Kidney (tissue), 14 donors: ENCODE data around the gene RNF182. TPM values are rescaled to one million over a fixed set of nuclear protein-coding genes. Genes with fewer than 3 reads are reported as not detected.

Experiments
- DNase-seq, 5 donors: peaks; one replicate each; pipeline ENCODE4 v3.0.0-alpha.2; 2013 to 2020
- FAIRE-seq: peaks from 2 replicates; lab custom pipeline; 2012; peaks lifted over from hg19 to GRCh38; lab: Jason Lieb, UNC
- H3K27ac ChIP-seq, 2 donors: one replicate each; pipeline ENCODE4 v1.7.0; 2013; ENCODE audit warnings: low read depth in 2 of 2, low read length in 2 of 2, inconsistent platforms in 1 of 2
- H3K27me3 ChIP-seq: one replicate; pipeline ENCODE4 v1.7.1; 2013; ENCODE audit warnings: low read length, inconsistent platforms; ENCODE audit not compliant: control insufficient read depth, insufficient read depth
- H3K36me3 ChIP-seq, 3 donors: one replicate each; pipeline versions ENCODE4 v1.7.0 to v1.7.1; 2013; ENCODE audit warnings: low read length in 3 of 3, control low read depth in 1 of 3, inconsistent platforms in 1 of 3; ENCODE audit not compliant: insufficient read depth in 3 of 3, control insufficient read depth in 2 of 3
- H3K4me1 ChIP-seq, 3 donors: one replicate each; pipeline versions ENCODE4 v1.7.0 to v1.7.1; 2013; ENCODE audit warnings: low read length in 3 of 3, inconsistent platforms in 1 of 3, low read depth in 1 of 3; ENCODE audit not compliant: control insufficient read depth in 2 of 3, insufficient read depth in 2 of 3
- H3K4me3 ChIP-seq, 3 donors: one replicate each; pipeline versions ENCODE4 v1.7.0 to v1.8.1; 2013; ENCODE audit warnings: low read length in 3 of 3, control low read depth in 1 of 3, inconsistent platforms in 1 of 3
- H3K9ac ChIP-seq, 3 donors: one replicate each; pipeline versions ENCODE4 v1.7.0 to v1.7.1; 2013; ENCODE audit warnings: low read length in 3 of 3, control low read depth in 1 of 3, inconsistent platforms in 1 of 3
- H3K9me3 ChIP-seq, 3 donors: one replicate each; pipeline versions ENCODE4 v1.7.0 to v1.7.1; 2013; ENCODE audit warnings: low read length in 3 of 3, control low read depth in 1 of 3, inconsistent platforms in 1 of 3; ENCODE audit not compliant: control insufficient read depth in 2 of 3, insufficient read depth in 1 of 3
- CTCF ChIP-seq: IDR thresholded peaks from 3 replicates; pipeline ENCODE4 v1.5.1; 2012; ENCODE audit warnings: mild to moderate bottlenecking, moderate library complexity, borderline replicate concordance; ENCODE audit not compliant: insufficient read depth; ENCODE audit errors: extremely low read depth
- intact Hi-C: fragments of 100-400 bp; cut with DNase I; formaldehyde crosslinking; loops from one replicate; pipeline ENCODE4 v1.11.1; 2022
- polyA plus RNA-seq: library from polyadenylated mRNA; stranded (reverse); fragments of 350-450 nt; fragmentation: Illumina TruSeq; extraction: RNeasy Lipid Tissue Mini Kit (QIAGEN cat#74804); gene quantifications from one replicate; pipeline ENCODE4 v1.2.3, GENCODE V29; 2014; ENCODE audit warnings: low read depth, low replicate concordance; ENCODE audit not compliant: insufficient read depth
- total RNA-seq: library from RNA; stranded (reverse); fragmentation: NEBNext Ultra II Directional; extraction: Animal tissue kit (Norgen Biotek cat#: 25700); gene quantifications from one replicate; pipeline ENCODE4 v1.2.1, GENCODE V29; 2021
- donor health status: control.
- donor health status: control.
- donor health status: control.
- donor health status: control.
- donor health status: control.
- donor health status: DM: yes; HTN: yes; CAD: no.
- donor health status: Normal renal cell carcinoma (clear cell type).

Gene RNF182
- total and polyA plus RNA-seq, 2 donors from 2014 or later: 0.90 to 3.9 TPM

DNA sequence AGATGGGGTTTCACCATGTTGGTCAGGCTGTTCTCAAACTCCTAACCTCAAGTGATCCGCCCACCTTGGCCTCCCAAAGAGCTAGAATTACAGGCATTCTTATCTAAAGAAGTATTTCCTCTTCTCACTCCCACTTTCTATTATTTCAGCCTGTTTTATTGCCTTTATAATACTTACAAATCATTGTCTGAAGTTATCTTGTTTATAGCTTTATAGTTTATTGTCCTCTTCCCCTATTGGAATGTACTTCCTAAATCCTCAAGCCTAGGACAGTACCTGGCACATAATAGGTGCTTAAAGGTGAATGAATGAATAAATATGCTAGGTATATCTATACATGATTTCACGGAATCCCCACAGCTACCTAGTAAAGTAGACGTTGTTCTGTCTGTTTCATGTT lies 37.8 kb upstream of the RNF182 start:
- Histone ChIP-seq H3K9ac (no peak overlapping the region), H3K36me3 (no peaks in the 10 kb centered on the region), H3K9me3 (no peaks in the 10 kb centered on the region), H3K4me3 (no peak overlapping the region), H3K27me3 (no peaks in the 10 kb centered on the region), H3K4me1 (no peaks in the 10 kb centered on the region), H3K27ac (no peak overlapping the region)
- FAIRE-seq: no peak
- TF ChIP-seq CTCF: no peak
- intact Hi-C loops: no loop called here
- no peak for DNase-seq

DNA sequence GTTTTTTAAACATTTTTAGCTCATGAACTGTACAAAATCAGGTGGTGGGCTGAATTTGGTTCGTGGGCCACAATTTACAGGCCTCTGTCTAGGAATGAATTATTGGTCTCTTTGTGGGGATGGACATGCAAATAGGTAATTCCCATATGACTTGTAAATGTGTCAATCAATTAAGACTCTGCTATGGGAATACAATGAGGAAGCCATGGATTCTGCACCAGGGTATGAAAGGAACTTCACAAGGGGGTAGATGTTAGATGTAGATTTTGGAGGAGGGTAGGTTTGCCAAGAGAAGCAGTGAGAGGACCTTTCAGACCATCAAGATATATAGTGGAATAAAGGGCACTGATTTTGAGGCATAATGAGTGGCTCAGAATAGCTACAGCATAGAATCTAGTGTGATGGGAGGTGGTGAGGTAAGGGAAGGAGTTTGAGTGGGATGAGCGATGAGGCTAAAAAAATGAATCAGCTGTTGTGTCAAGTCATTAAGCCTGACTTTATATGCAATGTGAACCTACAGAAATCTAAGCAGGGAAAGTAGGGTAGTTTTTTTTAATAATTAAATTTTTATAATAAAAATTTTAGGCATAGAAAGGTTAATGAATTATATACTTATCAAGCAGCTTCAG lies 32.6 kb upstream of the RNF182 start:
- Histone ChIP-seq H3K4me3 (no peak overlapping the region), H3K27ac (no peak overlapping the region), H3K27me3 (no peaks in the 10 kb centered on the region), H3K9me3 (no peaks in the 10 kb centered on the region), H3K36me3 (no peaks in the 10 kb centered on the region), H3K4me1 (no peaks in the 10 kb centered on the region), H3K9ac (no peak overlapping the region)
- no peak for TF ChIP-seq CTCF
- no peak for DNase-seq
- FAIRE-seq: no peak
- intact Hi-C loops: no loop called here

DNA sequence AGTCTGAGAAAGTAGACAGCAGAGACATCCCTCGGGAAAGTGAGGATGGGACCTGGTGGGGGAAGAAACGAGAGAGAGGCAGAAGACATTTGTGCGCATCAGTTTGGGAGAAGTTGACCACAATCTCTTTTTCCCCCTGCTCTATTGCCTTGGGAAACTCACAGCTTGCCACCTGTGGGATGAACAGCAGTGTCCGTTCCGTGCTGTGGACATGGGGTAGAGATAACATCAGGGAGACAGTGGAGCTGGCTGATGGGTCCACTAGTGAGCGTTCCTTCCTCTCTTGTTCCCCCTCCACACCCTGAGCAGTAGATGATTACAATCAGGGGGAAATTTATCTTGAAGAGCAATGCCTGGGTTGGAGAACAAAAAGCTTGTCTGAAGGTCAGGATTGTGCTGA lies 21.8 kb upstream of the RNF182 start:
- DNase-seq (no peak), FAIRE-seq (no peak)
- intact Hi-C loops: no loop called here

More for the DNA sequence above, 21.8 kb upstream of the RNF182 start:
- Histone ChIP-seq H3K9ac (no peak overlapping the region), H3K36me3 (no peaks in the 10 kb centered on the region), H3K4me1 (no peaks in the 10 kb centered on the region), H3K9me3 (no peaks in the 10 kb centered on the region), H3K27ac (no peak overlapping the region), H3K27me3 (no peaks in the 10 kb centered on the region), H3K4me3 (no peak overlapping the region)
- no peak for TF ChIP-seq CTCF
